Measurements from ENCODE around the gene FUCA1.

FUCA1 gene

GRCh38 chr1:23801338-23801748, 66.7 kb downstream of the FUCA1 start:
- no peak for DNase-seq (ENCODE audit: low spot score)

GRCh38 chr1:23800400-23801337, 67.4 kb downstream of the FUCA1 start, which contains the start of gene GALE:
Gene GALE (minus strand): TSS chr1:23800754. CDS start chr1:23799007, 1,747 bp downstream.
- peak; percentile 98 for DNase-seq (ENCODE audit: low spot score)

- DNase-seq (ENCODE audit: low spot score), result peak; percentile 48
These were observed 68.3 kb downstream of the FUCA1 start for GRCh38 chr1:23799570-23800399.

- DNase-seq (ENCODE audit: low spot score), result no peak
These were observed 68.9 kb downstream of the FUCA1 start for GRCh38 chr1:23799255-23799569.

- DNase-seq (ENCODE audit: low spot score), result no peak
These were observed 69.4 kb downstream of the FUCA1 start for GRCh38 chr1:23798662-23799142.

GRCh38 chr1:23797478-23798448, 70.3 kb downstream of the FUCA1 start:
- no peak for DNase-seq (ENCODE audit: low spot score)

GRCh38 chr1:23796466-23797271, 71.4 kb downstream of the FUCA1 start:
- no peak for DNase-seq (ENCODE audit: low spot score)

- no peak for DNase-seq (ENCODE audit: low spot score)
These were observed 72.2 kb downstream of the FUCA1 start for GRCh38 chr1:23795676-23796465.
